H1 (cell line): Measurements from ENCODE around the gene RASAL2. TPM values are rescaled to one million over a fixed set of nuclear protein-coding genes. Genes with fewer than 3 reads are reported as not detected.

Experiments used
- CTCF ChIA-PET: fragments of 300-600 bp; sonication (Branson Sonifier 250); formaldehyde crosslinking; loops from one replicate; lab custom pipeline; 2021; ENCODE audit not compliant: partially characterized antibody; lab: Charles Lee
- POLR2A ChIA-PET: fragments of 300-600 bp; sonication (Branson Sonifier 250); formaldehyde crosslinking; loops from one replicate; lab custom pipeline; 2021; ENCODE audit warnings: inconsistent platforms; ENCODE audit not compliant: partially characterized antibody; lab: Charles Lee
- DNase-seq, 2 experiments: peaks; one replicate each; pipeline versions ENCODE4 v3.0.0 to v3.0.0-alpha.2; 2010 to 2022; ENCODE audit warnings: low spot score in 2 of 2, low read depth in 1 of 2, mixed read lengths in 1 of 2
- FAIRE-seq: peaks from 2 replicates; lab custom pipeline; 2011; peaks lifted over from hg19 to GRCh38; lab: Jason Lieb, UNC
- H2AFZ ChIP-seq: 2 replicates; pipeline ENCODE4 v1.8.1; 2012; ENCODE audit warnings: low read length, inconsistent platforms
- H2AK5ac ChIP-seq: 2 replicates; pipeline ENCODE4 v1.6.1; 2013; ENCODE audit warnings: low read depth, low read length
- H2BK120ac ChIP-seq: replicated peaks from 2 replicates; pipeline ENCODE3; 2013; ENCODE audit warnings: low read depth, low read length, inconsistent platforms
- H2BK12ac ChIP-seq: 2 replicates; pipeline ENCODE4 v1.6.1; 2013; ENCODE audit warnings: low read depth, low read length
- H2BK15ac ChIP-seq: 2 replicates; pipeline ENCODE4 v1.6.1; 2013; ENCODE audit warnings: low read length
- H2BK20ac ChIP-seq: 2 replicates; pipeline ENCODE4 v1.6.1; 2013; ENCODE audit warnings: low read length
- H2BK5ac ChIP-seq: 2 replicates; pipeline ENCODE4 v1.6.1; 2013; ENCODE audit warnings: low read depth, low read length
- H3K14ac ChIP-seq: 2 replicates; pipeline ENCODE4 v1.6.1; 2013; ENCODE audit warnings: inconsistent platforms; ENCODE audit not compliant: insufficient read length
- H3K18ac ChIP-seq: 2 replicates; pipeline ENCODE4 v1.6.1; 2013; ENCODE audit warnings: low read length; ENCODE audit errors: extremely low read depth
- H3K23ac ChIP-seq: 2 replicates; pipeline ENCODE4 v1.6.1; 2013; ENCODE audit warnings: inconsistent platforms; ENCODE audit not compliant: insufficient read length
- H3K23me2 ChIP-seq: 2 replicates; pipeline ENCODE4 v1.6.1; 2013; ENCODE audit warnings: low read depth, low read length
- H3K27ac ChIP-seq: 2 replicates; pipeline ENCODE4 v1.6.1; 2011; ENCODE audit warnings: low read depth, low read length, inconsistent platforms
- H3K27me3 ChIP-seq, 4 experiments: replicated peaks in 1 of 4; 1 replicate in 1 of 4; 2 replicates in 3 of 4; pipeline versions ENCODE4 v1.6.1 to v1.8.1; 2011 to 2013; ENCODE audit warnings: low read length in 3 of 4, mild to moderate bottlenecking in 3 of 4, inconsistent platforms in 2 of 4, mixed read lengths in 2 of 4, moderate library complexity in 1 of 4; ENCODE audit not compliant: control insufficient read depth in 3 of 4, insufficient read depth in 3 of 4; ENCODE audit errors: extremely low read depth in 1 of 4
- H3K36me3 ChIP-seq, 4 experiments: 2 replicates each; pipeline versions ENCODE4 v1.6.1 to v1.8.1; 2011 to 2013; ENCODE audit warnings: mild to moderate bottlenecking in 4 of 4, low read length in 3 of 4, moderate library complexity in 2 of 4, control low read depth in 1 of 4, inconsistent platforms in 1 of 4; ENCODE audit not compliant: insufficient read depth in 4 of 4, control insufficient read depth in 2 of 4
- H3K4ac ChIP-seq: replicated peaks from 2 replicates; pipeline ENCODE3; 2013; ENCODE audit warnings: low read length, low read depth, mixed read lengths, inconsistent platforms; ENCODE audit not compliant: insufficient read length
- H3K4me1 ChIP-seq, 4 experiments: replicated peaks in 1 of 4; 1 replicate in 1 of 4; 2 replicates in 3 of 4; pipeline versions ENCODE4 v1.6.1 to v1.8.1; 2011 to 2013; ENCODE audit warnings: low read length in 3 of 4, inconsistent platforms in 2 of 4, mixed read lengths in 1 of 4; ENCODE audit not compliant: insufficient read depth in 4 of 4, control insufficient read depth in 3 of 4
- H3K4me2 ChIP-seq, 2 experiments: 2 replicates each; pipeline versions ENCODE4 v1.6.1 to v1.8.1; 2011 to 2013; ENCODE audit warnings: low read depth in 2 of 2, low read length in 2 of 2, control low read depth in 1 of 2, inconsistent platforms in 1 of 2, mild to moderate bottlenecking in 1 of 2; ENCODE audit not compliant: insufficient read depth in 1 of 2
- H3K4me3 ChIP-seq, 4 experiments: fragments of 200-600, 300-600 bp in 1 of 4; sonication (generic), shearing (Covaris generic), sonication (Bioruptor Twin) in 1 of 4; 2 replicates each; pipeline versions ENCODE4 v1.5.1 to v1.8.1; 2011 to 2016; ENCODE audit warnings: low read length in 4 of 4, low read depth in 3 of 4, control low read depth in 2 of 4, inconsistent platforms in 2 of 4, mild to moderate bottlenecking in 2 of 4, mixed read lengths in 1 of 4, moderate library complexity in 1 of 4; ENCODE audit not compliant: insufficient read depth in 2 of 4; ENCODE audit errors: extremely low read depth in 1 of 4
- H3K56ac ChIP-seq: replicated peaks from 2 replicates; pipeline ENCODE3; 2013; ENCODE audit warnings: low read depth, mild to moderate bottlenecking, mixed read lengths, low read length, inconsistent platforms; ENCODE audit not compliant: insufficient read length
- H3K79me1 ChIP-seq: 2 replicates; pipeline ENCODE4 v1.6.1; 2013; ENCODE audit warnings: low read depth, low read length, control low read depth
- H3K79me2 ChIP-seq, 2 experiments: 2 replicates each; pipeline versions ENCODE4 v1.6.1 to v1.8.1; 2012 to 2013; ENCODE audit warnings: low read length in 2 of 2, mild to moderate bottlenecking in 2 of 2, inconsistent platforms in 1 of 2; ENCODE audit not compliant: insufficient read depth in 2 of 2, control insufficient read depth in 1 of 2
- H3K9ac ChIP-seq, 4 experiments: replicated peaks in 1 of 4; 1 replicate in 1 of 4; 2 replicates in 3 of 4; pipeline versions ENCODE4 v1.6.1 to v1.8.1; 2011 to 2013; ENCODE audit warnings: low read depth in 3 of 4, low read length in 3 of 4, control low read depth in 2 of 4, mild to moderate bottlenecking in 2 of 4, moderate library complexity in 2 of 4, inconsistent platforms in 1 of 4; ENCODE audit errors: extremely low read depth in 1 of 4
- H3K9me3 ChIP-seq, 2 experiments: 2 replicates each; pipeline versions ENCODE4 v1.6.1 to v1.8.1; 2012 to 2013; ENCODE audit warnings: mild to moderate bottlenecking in 2 of 2, moderate library complexity in 2 of 2, control low read depth in 1 of 2, inconsistent platforms in 1 of 2, low read depth in 1 of 2, low read length in 1 of 2, mixed read lengths in 1 of 2; ENCODE audit not compliant: insufficient read depth in 2 of 2
- H4K20me1 ChIP-seq, 2 experiments: replicated peaks in 1 of 2; 2 replicates each; pipeline versions ENCODE3 to v1.8.1; 2011 to 2013; ENCODE audit warnings: inconsistent platforms in 2 of 2, low read length in 2 of 2, mild to moderate bottlenecking in 1 of 2; ENCODE audit not compliant: insufficient read depth in 2 of 2, control insufficient read depth in 1 of 2
- H4K5ac ChIP-seq: 2 replicates; pipeline ENCODE4 v1.6.1; 2013; ENCODE audit warnings: low read length, low read depth, mixed read lengths, inconsistent platforms; ENCODE audit not compliant: insufficient read length
- H4K8ac ChIP-seq: 2 replicates; pipeline ENCODE4 v1.8.0; 2013; ENCODE audit warnings: mild to moderate bottlenecking, moderate library complexity, low read length, inconsistent platforms; ENCODE audit not compliant: insufficient read depth; ENCODE audit errors: extremely low read depth
- H4K91ac ChIP-seq: replicated peaks from 2 replicates; pipeline ENCODE3; 2013; ENCODE audit warnings: low read length, mixed read lengths, inconsistent platforms; ENCODE audit not compliant: insufficient read length
- BCL11A ChIP-seq, 2 experiments: IDR thresholded peaks; one replicate each; pipeline ENCODE4 v1.6.1; 2011; ENCODE audit warnings: low read depth in 2 of 2, low read length in 2 of 2, mild to moderate bottlenecking in 2 of 2
- CHD1 ChIP-seq: IDR thresholded peaks from 2 replicates; pipeline ENCODE4 v1.6.1; 2012; ENCODE audit warnings: low read depth, low read length, improper control_type of control experiment
- EP300 ChIP-seq, 2 experiments: IDR thresholded peaks; 1 replicate in 1 of 2; 2 replicates in 1 of 2; pipeline ENCODE4 v1.6.1; 2011 to 2012; ENCODE audit warnings: low read depth in 2 of 2, low read length in 2 of 2, mild to moderate bottlenecking in 2 of 2, borderline replicate concordance in 1 of 2, inconsistent platforms in 1 of 2, moderate library complexity in 1 of 2
- EZH2 ChIP-seq: fragments of 200-600 bp; sonication (generic); IDR thresholded peaks from 2 replicates; pipeline ENCODE4 v1.7.1; 2012; ENCODE audit warnings: low read depth, mild to moderate bottlenecking, moderate library complexity, low read length, inconsistent platforms; ENCODE audit not compliant: severe bottlenecking
- HDAC6 ChIP-seq: IDR thresholded peaks from one replicate; pipeline ENCODE4 v1.7.1; 2012; ENCODE audit warnings: low read depth, mild to moderate bottlenecking, inconsistent platforms, low read length, moderate library complexity
- NANOG ChIP-seq: IDR thresholded peaks from 2 replicates; pipeline ENCODE4 v1.6.1; 2011; ENCODE audit warnings: low read length, low read depth, mild to moderate bottlenecking, inconsistent platforms; ENCODE audit not compliant: insufficient read depth, poor library complexity, severe bottlenecking
- RBBP5 ChIP-seq: IDR thresholded peaks from 2 replicates; pipeline ENCODE4 v1.7.1; 2012; ENCODE audit warnings: low read depth, mild to moderate bottlenecking, inconsistent platforms, low read length, moderate library complexity, borderline replicate concordance
- SAP30 ChIP-seq: fragments of 300-600 bp; sonication (generic); IDR thresholded peaks from 2 replicates; pipeline ENCODE4 v1.7.1; 2012; ENCODE audit warnings: low read length, moderate library complexity, mild to moderate bottlenecking, inconsistent platforms; ENCODE audit not compliant: insufficient read depth, insufficient replicate concordance
- SIRT6 ChIP-seq: IDR thresholded peaks from one replicate; pipeline ENCODE4 v1.7.1; 2012; ENCODE audit warnings: low read length, inconsistent platforms
- TBP ChIP-seq: IDR thresholded peaks from 2 replicates; pipeline ENCODE4 v1.6.1; 2011; ENCODE audit warnings: low read depth, low read length, improper control_type of control experiment
- ZNF274 ChIP-seq: IDR thresholded peaks from 2 replicates; pipeline ENCODE4 v1.7.0; 2012; ENCODE audit warnings: low read length, borderline replicate concordance; ENCODE audit errors: extremely low read depth
- WGBS, 2 experiments: shearing (Covaris generic) in 1 of 2; methylation state at CpG; one replicate each; pipeline versions ENCODE4 v1.1.6 to v1.1.7; 2013 to 2015; ENCODE audit warnings: low lambda C conversion rate in 2 of 2, mixed read lengths in 2 of 2, inconsistent platforms in 1 of 2, low coverage in 1 of 2, missing lambda C conversion rate in 1 of 2; ENCODE audit not compliant: insufficient replicate concordance in 2 of 2, insufficient coverage in 1 of 2, insufficient read length in 1 of 2; ENCODE audit errors: extremely low coverage in 1 of 2, missing lambda C conversion rate in 1 of 2; 5-methylcytosine and 5-hydroxymethylcytosine counted together
- polyA plus RNA-seq, 7 experiments: library from polyadenylated mRNA; depleted of rRNA in 3 of 7; stranded (reverse) in 5 of 7; unstranded in 2 of 7; fragments of >200 nt in 5 of 7; fragments of 200-250 nt in 2 of 7; gene quantifications; 1 replicate in 5 of 7; 2 replicates in 1 of 7; 4 replicates in 1 of 7; pipeline versions ENCODE4 v1.2.1 to v1.2.3, GENCODE V29; 2011 to 2013; ENCODE audit warnings: missing spikeins in 2 of 7, mixed read lengths in 2 of 7
- total RNA-seq: library from RNA; stranded (reverse); fragmentation: NEBNext Ultra II Directional; extraction: Animal tissue kit (Norgen Biotek cat#: 25700); gene quantifications from 2 replicates; pipeline ENCODE4 v1.2.1, GENCODE V29; 2021

Gene RASAL2
- total and polyA plus RNA-seq, 2 of the 8 experiments (the other 6 are each of a cell fraction or from before 2014, with no cell fraction given) = 15.9 to 32.5 TPM

DNA sequence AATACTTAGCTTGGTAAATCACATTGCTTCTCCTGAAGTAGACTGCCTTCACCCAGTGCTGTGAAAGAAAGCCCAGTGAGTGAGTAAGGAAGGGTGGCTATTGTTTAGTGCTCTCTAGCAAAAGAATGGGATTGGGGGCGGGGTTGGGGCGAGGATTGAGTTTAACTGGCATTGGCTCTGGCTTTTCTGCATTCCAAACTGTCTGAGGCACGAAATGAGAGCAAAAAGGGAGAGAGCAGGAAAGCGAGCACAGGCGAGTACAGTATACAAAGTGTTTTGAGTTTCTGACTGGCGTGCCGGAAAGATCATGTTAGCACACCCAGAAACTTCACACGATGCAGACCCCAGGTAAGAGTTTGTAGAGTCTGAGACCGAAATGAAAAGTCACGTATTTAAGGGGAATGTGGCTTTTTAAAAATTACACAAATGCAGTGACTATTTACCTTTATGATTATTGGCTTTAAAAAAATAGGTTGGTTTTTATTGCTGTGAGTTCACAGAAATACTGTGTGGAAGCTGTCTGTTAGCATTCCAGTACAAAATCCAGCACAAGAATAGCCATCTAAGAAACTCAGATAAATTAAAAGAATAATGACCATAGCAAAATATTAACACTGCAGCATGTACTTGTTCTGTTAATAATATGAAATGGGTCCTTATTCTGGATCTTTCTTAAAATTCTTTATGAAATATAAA lies 247.5 kb downstream of the RASAL2 start:
- H3K9ac ChIP-seq = peak overlapping the region in 3 of 4 experiments; percentile 9 to 79 (median 44); a peak in 4 of 7 replicates
- no peak overlapping the region for H3K56ac ChIP-seq
- H3K4ac ChIP-seq = no peak overlapping the region
- no peak overlapping the region for H3K18ac ChIP-seq
- peak overlapping the region; percentile 55; the same call in 1 of the 2 replicates for H3K27ac ChIP-seq
- ChIA-PET CTCF (interaction anchor here (1.5 to 1.6 kb wide), 2 partner anchors 38 to 41 kb away, joined by 4 read pairs; no protein-coding TSS in a partner anchor), POLR2A (interaction anchor here (0.6 kb wide), 1 partner anchor 21 kb away, joined by 3 read pairs; no protein-coding TSS in a partner anchor)
- no peak overlapping the region for H2BK15ac ChIP-seq
- no peak overlapping the region for H4K91ac ChIP-seq
- no peaks in the 10 kb centered on the region for H3K9me3 ChIP-seq
- FAIRE-seq = peak; percentile 96
- no peak overlapping the region for H2AFZ ChIP-seq
- H3K79me1 ChIP-seq = no peaks in the 10 kb centered on the region
- H3K14ac ChIP-seq = no peak overlapping the region
- peak; percentile 80 to 82 for DNase-seq
- H2BK120ac ChIP-seq = no peak overlapping the region
- H2BK12ac ChIP-seq = peak overlapping the region; percentile 41; the same call in 1 of the 2 replicates
- no peaks in the 10 kb centered on the region for H3K23me2 ChIP-seq
- H4K20me1 ChIP-seq = no peaks in the 10 kb centered on the region
- no peaks in the 10 kb centered on the region for H3K36me3 ChIP-seq
- no peak overlapping the region for H2AK5ac ChIP-seq
- H3K79me2 ChIP-seq = peaks cover 0 to 61% of the 10 kb centered on the region in 2 experiments; a peak in 2 of 4 replicates
- H3K27me3 ChIP-seq = no peaks in the 10 kb centered on the region
- H2BK5ac ChIP-seq = no peak overlapping the region; the same call in 1 of the 2 replicates
- peak overlapping the region; percentile 59 for H4K5ac ChIP-seq
- H3K4me3 ChIP-seq = peak overlapping the region; percentile 30 to 55 (median 37); a peak in 5 of 8 replicates
- peak overlapping the region; percentile 68 to 75 for H3K4me2 ChIP-seq
- no peak overlapping the region for H2BK20ac ChIP-seq
- no peak overlapping the region for H3K23ac ChIP-seq
- no peak overlapping the region for H4K8ac ChIP-seq
- H3K4me1 ChIP-seq = peaks cover 0 to 17% (median 11%) of the 10 kb centered on the region in 4 experiments; a peak in 4 of 7 replicates
- WGBS, 2 experiments = 6% methylated on average over 10 of the region's 10 CpGs; no CpG with 5 or more reads in 1 of the 2 experiments
- TF ChIP-seq SIRT6 (no peak), BCL11A (IDR thresholded peaks at IDR 0.05; ENCODE audit: low read depth in 2 of 2, low read length in 2 of 2) (no peak), EP300 (IDR thresholded peaks at IDR 0.05; ENCODE audit: borderline replicate concordance in 1 of 2, low read depth in 2 of 2, low read length in 2 of 2) (peak in 1 of 2 experiments; percentile 48; a peak in 1 of 3 replicates), TBP (peak; percentile 81), CHD1 (no peak), NANOG (peak; percentile 29), EZH2 (no peak), RBBP5 (peak; percentile 74; the same call in 1 of the 2 replicates), HDAC6 (no peak), SAP30 (no peak), ZNF274 (no peak)
